H9 (cell line): ENCODE data around the gene BARX1. TPM values are rescaled to one million over a fixed set of nuclear protein-coding genes. Genes with fewer than 3 reads are reported as not detected.

Experiments
- DNase-seq: peaks from one replicate; pipeline ENCODE4 v3.0.0-alpha.2; 2017
- H2AFZ ChIP-seq: one replicate; pipeline ENCODE4 v1.6.1; 2013; ENCODE audit warnings: mild to moderate bottlenecking, low read length, control low read depth, moderate library complexity
- H2AK5ac ChIP-seq: 2 replicates; pipeline ENCODE4 v1.6.1; 2013; ENCODE audit warnings: low read length, control low read depth, mixed read lengths; ENCODE audit not compliant: insufficient read length
- H2BK120ac ChIP-seq: one replicate; pipeline ENCODE4 v1.6.1; 2013; ENCODE audit warnings: low read depth, mild to moderate bottlenecking, low read length, control low read depth, inconsistent platforms; ENCODE audit not compliant: poor library complexity, severe bottlenecking
- H2BK12ac ChIP-seq: 2 replicates; pipeline ENCODE4 v1.6.1; 2013; ENCODE audit warnings: low read length, control low read depth, mixed read lengths, low read depth; ENCODE audit not compliant: insufficient read length
- H2BK15ac ChIP-seq: 2 replicates; pipeline ENCODE4 v1.6.1; 2013; ENCODE audit warnings: low read depth, low read length, control low read depth
- H2BK20ac ChIP-seq: one replicate; pipeline ENCODE4 v1.6.1; 2013; ENCODE audit warnings: low read depth, mild to moderate bottlenecking, low read length, control low read depth, inconsistent platforms; ENCODE audit not compliant: poor library complexity, severe bottlenecking
- H2BK5ac ChIP-seq: 2 replicates; pipeline ENCODE4 v1.6.1; 2013; ENCODE audit warnings: low read length, control low read depth, mixed read lengths; ENCODE audit not compliant: insufficient read length
- H3K14ac ChIP-seq: 2 replicates; pipeline ENCODE4 v1.6.1; 2013; ENCODE audit warnings: low read length, control low read depth; ENCODE audit not compliant: insufficient read depth
- H3K18ac ChIP-seq: 2 replicates; pipeline ENCODE4 v1.6.1; 2013; ENCODE audit warnings: low read depth, mild to moderate bottlenecking, mixed read lengths, low read length, control low read depth; ENCODE audit not compliant: insufficient read length
- H3K23ac ChIP-seq: 2 replicates; pipeline ENCODE4 v1.6.1; 2013; ENCODE audit warnings: low read length, control low read depth, mixed read lengths, low read depth; ENCODE audit not compliant: insufficient read length
- H3K23me2 ChIP-seq: 2 replicates; pipeline ENCODE4 v1.6.1; 2013; ENCODE audit warnings: low read depth, mild to moderate bottlenecking, mixed read lengths, low read length, control low read depth; ENCODE audit not compliant: insufficient read length, poor library complexity, severe bottlenecking
- H3K27ac ChIP-seq: 2 replicates; pipeline ENCODE4 v1.5.1; 2013; ENCODE audit warnings: low read length, control low read depth, mixed read lengths, low read depth; ENCODE audit not compliant: insufficient read length
- H3K27me3 ChIP-seq: 2 replicates; pipeline ENCODE4 v1.6.1; 2013; ENCODE audit warnings: low read length, control low read depth, inconsistent platforms; ENCODE audit not compliant: insufficient read depth
- H3K4ac ChIP-seq: 2 replicates; pipeline ENCODE4 v1.6.1; 2013; ENCODE audit warnings: low read depth, mild to moderate bottlenecking, control low read depth, inconsistent platforms, low read length, moderate library complexity
- H3K4me1 ChIP-seq: 2 replicates; pipeline ENCODE4 v1.6.1; 2013; ENCODE audit warnings: low read length, control low read depth, inconsistent platforms; ENCODE audit not compliant: insufficient read depth
- H3K4me2 ChIP-seq: 2 replicates; pipeline ENCODE4 v1.6.1; 2013; ENCODE audit warnings: low read length, control low read depth, mixed read lengths; ENCODE audit not compliant: insufficient read length, insufficient read depth
- H3K56ac ChIP-seq: 2 replicates; pipeline ENCODE4 v1.6.1; 2013; ENCODE audit warnings: low read depth, mild to moderate bottlenecking, mixed read lengths, low read length, control low read depth; ENCODE audit not compliant: insufficient read length
- H3K79me1 ChIP-seq: 2 replicates; pipeline ENCODE4 v1.6.1; 2013; ENCODE audit warnings: low read depth, mild to moderate bottlenecking, moderate library complexity, low read length, control low read depth, inconsistent platforms; ENCODE audit not compliant: insufficient read depth, poor library complexity, severe bottlenecking
- H3K79me2 ChIP-seq: 2 replicates; pipeline ENCODE4 v1.6.1; 2013; ENCODE audit warnings: low read length, control low read depth, inconsistent platforms; ENCODE audit not compliant: insufficient read depth
- H3K9ac ChIP-seq: 2 replicates; pipeline ENCODE4 v1.6.1; 2013; ENCODE audit warnings: low read length, control low read depth, mixed read lengths; ENCODE audit not compliant: insufficient read length; ENCODE audit errors: extremely low read depth
- H3K9me3 ChIP-seq: one replicate; pipeline ENCODE4 v1.6.1; 2013; ENCODE audit warnings: low read depth, low read length, inconsistent platforms; ENCODE audit not compliant: control insufficient read depth
- H3T11ph ChIP-seq: one replicate; pipeline ENCODE4 v1.6.1; 2013; ENCODE audit warnings: mild to moderate bottlenecking, low read length, control low read depth, inconsistent platforms
- H4K20me1 ChIP-seq: one replicate; pipeline ENCODE4 v1.6.1; 2013; ENCODE audit not compliant: control insufficient read depth, insufficient read length, insufficient read depth
- H4K5ac ChIP-seq: 2 replicates; pipeline ENCODE4 v1.6.1; 2013; ENCODE audit warnings: low read depth, mild to moderate bottlenecking, mixed read lengths, low read length, control low read depth; ENCODE audit not compliant: insufficient read length
- H4K8ac ChIP-seq: replicated peaks from 2 replicates; pipeline ENCODE4 v1.6.1; 2013; ENCODE audit warnings: low read length, control low read depth, mixed read lengths, low read depth; ENCODE audit not compliant: insufficient read length
- H4K91ac ChIP-seq: 2 replicates; pipeline ENCODE4 v1.6.1; 2013; ENCODE audit warnings: low read depth, mild to moderate bottlenecking, moderate library complexity, mixed read lengths, low read length, control low read depth; ENCODE audit not compliant: insufficient read length
- H3K27ac Mint-ChIP-seq, 3 experiments: 2 replicates in 2 of 3; 3 replicates in 1 of 3; pipeline ENCODE4 v1.8.0; 2020 to 2021; ENCODE audit warnings: mixed read lengths in 3 of 3, mild to moderate bottlenecking in 1 of 3, moderate library complexity in 1 of 3
- H3K27me3 Mint-ChIP-seq: 2 replicates; pipeline ENCODE4 v1.8.0; 2021; ENCODE audit warnings: low read depth, mild to moderate bottlenecking, moderate library complexity, mixed read lengths
- H3K36me3 Mint-ChIP-seq, 3 experiments: 2 replicates in 2 of 3; 3 replicates in 1 of 3; pipeline ENCODE4 v1.8.0; 2020 to 2021; ENCODE audit warnings: low read depth in 3 of 3, mixed read lengths in 3 of 3; ENCODE audit not compliant: insufficient read depth in 1 of 3
- H3K4me1 Mint-ChIP-seq, 2 experiments: 2 replicates each; pipeline ENCODE4 v1.8.0; 2020; ENCODE audit warnings: mixed read lengths in 2 of 2
- H3K4me3 Mint-ChIP-seq, 2 experiments: 2 replicates in 1 of 2; 3 replicates in 1 of 2; pipeline ENCODE4 v1.8.0; 2020 to 2021; ENCODE audit warnings: mild to moderate bottlenecking in 2 of 2, mixed read lengths in 2 of 2, moderate library complexity in 1 of 2
- H3K9me3 Mint-ChIP-seq, 2 experiments: 2 replicates in 1 of 2; 3 replicates in 1 of 2; pipeline ENCODE4 v1.8.0; 2020; ENCODE audit warnings: mild to moderate bottlenecking in 2 of 2, mixed read lengths in 2 of 2, moderate library complexity in 1 of 2
- total RNA-seq: library from RNA; stranded (reverse); gene quantifications from 2 replicates; pipeline ENCODE4 v1.2.1, GENCODE V29; 2021
- TF ChIP-seq, protein P1 (sequence below): fragments of 200-600 bp; sonication (generic); conservative IDR thresholded peaks from 3 replicates; pipeline ENCODE4 v1.8.0; 2021; ENCODE audit warnings: antibody characterized with exemption, mild to moderate bottlenecking

Gene BARX1
- total RNA-seq, 1 experiment from 2014 or later, result 1.2 TPM

- no peak overlapping the region for H4K5ac ChIP-seq
- Mint-ChIP-seq H3K9me3 (peaks cover 3 to 13% of the 10 kb centered on the region in 2 experiments; a peak in 3 of 5 replicates), H3K27ac (no peak overlapping the region), H3K4me3 (no peak overlapping the region), H3K4me1 (peaks cover 10 to 12% of the 10 kb centered on the region in 2 experiments), H3K27me3 (no peaks in the 10 kb centered on the region; the same call in 1 of the 2 replicates), H3K36me3 (peaks cover 0 to 6% (median 3%) of the 10 kb centered on the region in 3 experiments; a peak in 3 of 7 replicates)
- no peak overlapping the region for H3K9ac ChIP-seq
- no peak overlapping the region for H3T11ph ChIP-seq
- H2AFZ ChIP-seq, result no peak overlapping the region
- H4K20me1 ChIP-seq, result no peaks in the 10 kb centered on the region
- peaks cover 4% of the 10 kb centered on the region; the same call in 1 of the 2 replicates for H3K4me1 ChIP-seq
- H2BK120ac ChIP-seq, result no peak overlapping the region
- no peak overlapping the region for H3K4me2 ChIP-seq
- H3K79me2 ChIP-seq, result no peaks in the 10 kb centered on the region
- no peak overlapping the region for H4K8ac ChIP-seq
- H3K14ac ChIP-seq, result no peak overlapping the region
- no peaks in the 10 kb centered on the region for H3K23me2 ChIP-seq
- H2BK15ac ChIP-seq, result no peak overlapping the region
- H3K79me1 ChIP-seq, result no peaks in the 10 kb centered on the region
- no peak overlapping the region for H2BK12ac ChIP-seq
- H3K18ac ChIP-seq, result no peak overlapping the region
- H3K56ac ChIP-seq, result no peak overlapping the region
- TF ChIP-seq, protein P1, sequence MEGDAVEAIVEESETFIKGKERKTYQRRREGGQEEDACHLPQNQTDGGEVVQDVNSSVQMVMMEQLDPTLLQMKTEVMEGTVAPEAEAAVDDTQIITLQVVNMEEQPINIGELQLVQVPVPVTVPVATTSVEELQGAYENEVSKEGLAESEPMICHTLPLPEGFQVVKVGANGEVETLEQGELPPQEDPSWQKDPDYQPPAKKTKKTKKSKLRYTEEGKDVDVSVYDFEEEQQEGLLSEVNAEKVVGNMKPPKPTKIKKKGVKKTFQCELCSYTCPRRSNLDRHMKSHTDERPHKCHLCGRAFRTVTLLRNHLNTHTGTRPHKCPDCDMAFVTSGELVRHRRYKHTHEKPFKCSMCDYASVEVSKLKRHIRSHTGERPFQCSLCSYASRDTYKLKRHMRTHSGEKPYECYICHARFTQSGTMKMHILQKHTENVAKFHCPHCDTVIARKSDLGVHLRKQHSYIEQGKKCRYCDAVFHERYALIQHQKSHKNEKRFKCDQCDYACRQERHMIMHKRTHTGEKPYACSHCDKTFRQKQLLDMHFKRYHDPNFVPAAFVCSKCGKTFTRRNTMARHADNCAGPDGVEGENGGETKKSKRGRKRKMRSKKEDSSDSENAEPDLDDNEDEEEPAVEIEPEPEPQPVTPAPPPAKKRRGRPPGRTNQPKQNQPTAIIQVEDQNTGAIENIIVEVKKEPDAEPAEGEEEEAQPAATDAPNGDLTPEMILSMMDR, result no peak
- H3K9me3 ChIP-seq, result no peaks in the 10 kb centered on the region
- H3K4ac ChIP-seq, result no peak overlapping the region
- H2AK5ac ChIP-seq, result no peak overlapping the region
- H3K27ac ChIP-seq, result no peak overlapping the region
- no peak overlapping the region for H2BK20ac ChIP-seq
- no peak overlapping the region for H3K23ac ChIP-seq
- no peak overlapping the region for H4K91ac ChIP-seq
- H2BK5ac ChIP-seq, result no peak overlapping the region
- H3K27me3 ChIP-seq, result no peaks in the 10 kb centered on the region; the same call in 1 of the 2 replicates
- no peak for DNase-seq
Observed at GRCh38 chr9:93983875-93984274, 28.7 kb upstream of the BARX1 start.
